Kasumi-1 (cell line): ENCODE data around the gene SRPX2.
A peak's percentile ranks its signal among the peaks of the same experiment; 100 is the strongest.
"Not testable (repeated sequence)": the region's sequence is repeated elsewhere in the genome, so short reads cannot be mapped to it uniquely, and the experiment has no call there.

Experiments
- DNase-seq, 2 experiments: peaks; one replicate each; lab custom pipeline; 2025; lab: John Stamatoyannopoulos, UW

Gene SRPX2

DNA sequence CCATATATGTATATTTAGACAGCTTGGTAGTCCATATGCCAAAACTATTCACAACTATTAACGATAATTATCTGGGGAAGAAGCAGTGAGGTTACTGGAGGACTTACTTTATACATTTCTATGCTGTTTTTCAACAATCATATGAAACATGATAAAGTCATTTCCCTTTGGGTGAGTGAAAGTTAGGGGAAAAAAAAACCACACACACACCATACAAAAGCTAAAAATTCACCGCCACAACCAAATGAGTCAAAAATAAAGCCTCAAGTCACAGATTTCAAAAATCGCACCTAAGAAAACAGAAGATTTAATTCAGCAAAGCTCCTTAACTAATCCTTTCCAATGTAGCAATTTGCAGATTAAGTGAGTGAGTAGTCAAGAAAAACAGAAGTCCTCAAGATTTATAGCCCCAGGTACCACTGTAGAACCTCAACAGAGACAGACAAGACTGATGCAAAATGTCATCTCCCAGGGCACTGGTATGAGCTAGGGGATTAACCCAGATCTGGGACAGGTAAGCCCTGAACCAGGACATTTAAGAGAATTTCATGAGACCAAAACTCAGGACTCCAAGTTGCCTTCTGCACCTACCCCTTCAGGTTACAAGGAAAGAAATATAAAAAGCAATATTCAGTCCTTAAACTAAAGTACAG lies 52.8 kb downstream of the SRPX2 start:
- no peak for DNase-seq

DNA sequence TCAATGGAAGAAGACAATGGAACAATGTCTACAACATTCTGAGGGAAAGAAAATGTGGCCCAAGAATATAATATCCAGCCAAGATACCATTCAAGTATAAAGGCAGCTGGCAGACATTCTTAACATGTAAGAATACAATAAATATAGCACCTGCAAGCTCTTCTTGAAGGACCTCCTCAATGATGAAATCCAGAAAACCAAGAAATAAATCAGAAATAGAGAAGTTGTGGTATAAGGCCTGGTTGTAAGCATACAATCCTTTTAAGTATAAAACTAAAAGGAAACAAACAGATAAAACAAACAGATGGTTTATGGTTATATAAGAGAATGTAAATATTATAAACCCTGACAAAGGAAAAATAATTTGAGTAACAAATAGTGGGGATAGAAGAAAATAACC lies 54.6 kb downstream of the SRPX2 start:
- DNase-seq: peak in 1 of 2 experiments; percentile 2

DNA sequence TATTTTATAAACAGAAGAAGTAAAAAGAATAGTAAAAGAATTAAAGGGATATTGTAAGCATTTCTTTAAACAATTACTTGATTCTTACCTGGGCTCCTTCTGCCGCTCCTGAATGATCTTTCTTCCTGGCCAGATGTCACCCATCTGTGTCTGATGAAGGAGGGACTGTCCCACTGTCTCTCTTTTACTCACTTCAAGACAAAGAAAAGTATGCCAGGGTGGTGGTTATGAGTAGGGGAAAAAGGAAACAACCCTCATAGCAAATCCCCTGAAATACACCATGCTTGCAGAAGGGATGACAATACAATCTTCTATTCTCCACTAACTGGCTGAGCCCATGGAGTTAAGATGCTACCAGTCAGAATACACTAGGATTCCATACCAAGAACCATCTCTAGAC lies 56.8 kb downstream of the SRPX2 start:
- DNase-seq: no peak

DNA sequence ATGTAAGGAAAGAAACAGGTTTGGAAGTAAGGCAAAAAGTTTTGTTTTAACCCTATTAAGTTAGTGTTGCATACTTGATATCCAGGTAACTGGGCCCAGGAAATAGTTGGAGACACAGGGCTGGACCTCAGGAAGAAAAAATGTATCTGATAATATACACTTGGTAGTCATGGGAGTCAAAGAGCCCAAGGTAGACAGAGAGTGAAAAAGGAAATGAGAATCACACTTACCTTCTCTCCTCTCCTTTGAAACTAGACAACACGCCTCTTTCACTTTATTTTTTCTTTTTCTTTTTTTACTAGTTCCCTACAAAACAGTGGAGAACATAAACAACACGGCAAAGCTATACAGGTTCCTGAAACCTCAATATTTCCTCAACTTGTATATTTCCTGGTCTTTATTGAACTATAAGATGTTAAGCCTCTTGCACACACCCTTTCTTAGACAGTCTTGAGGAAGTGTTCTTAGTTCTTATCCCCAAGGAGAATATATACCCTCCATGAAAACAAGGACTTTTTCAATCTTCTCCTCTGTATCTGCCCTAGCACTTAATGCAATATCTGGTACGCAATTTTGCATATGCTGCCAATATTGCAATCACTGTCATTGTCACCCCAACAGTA lies 60.7 kb downstream of the SRPX2 start:
- no peak for DNase-seq

DNA sequence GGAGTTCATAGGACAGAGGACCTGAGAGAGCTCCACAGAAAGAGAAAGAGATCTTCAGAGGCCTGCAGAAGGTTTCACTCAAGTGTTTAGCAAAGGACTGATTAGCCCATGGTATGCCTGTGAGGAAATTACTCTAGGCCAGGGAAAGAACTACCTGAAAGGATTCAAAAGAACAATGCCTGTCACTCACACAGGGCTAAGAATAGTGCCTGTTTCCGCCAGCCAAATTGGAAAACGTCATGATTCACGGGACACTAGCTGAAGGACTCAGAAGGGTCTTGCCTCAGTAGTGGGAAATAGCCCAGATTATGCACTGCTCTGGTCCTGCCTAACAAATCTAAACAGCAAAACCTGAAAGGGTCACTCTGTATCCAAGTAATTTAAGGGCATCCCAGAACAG lies 66.8 kb downstream of the SRPX2 start:
- no peak for DNase-seq

GRCh38 chrX:100717363-100717762 lies 73.4 kb downstream of the SRPX2 start:
- DNase-seq: no peak

GRCh38 chrX:100719139-100719538 lies 75.1 kb downstream of the SRPX2 start:
- DNase-seq: no peak

DNA sequence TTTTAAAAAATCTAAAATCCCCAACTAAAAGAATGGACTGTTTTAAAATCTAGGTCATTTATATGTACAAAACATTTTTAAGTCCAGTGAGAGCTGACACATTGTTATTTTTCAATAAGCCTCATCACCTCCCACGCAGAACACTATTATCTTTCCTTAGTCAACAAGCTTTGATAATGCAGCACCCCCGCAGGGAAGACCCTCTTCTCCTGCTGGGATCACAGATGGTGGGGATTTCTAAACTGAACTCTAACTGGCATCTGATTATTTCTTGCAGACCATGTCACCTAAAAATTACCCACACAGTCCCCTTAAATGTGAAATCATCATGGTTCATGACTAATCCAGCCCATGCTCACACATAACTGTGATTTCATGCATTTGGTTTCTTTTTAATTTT lies 76.3 kb downstream of the SRPX2 start:
- no peak for DNase-seq

GRCh38 chrX:100721328-100721727 lies 77.3 kb downstream of the SRPX2 start:
- no peak for DNase-seq

- not testable (repeated sequence) for DNase-seq
Measured at GRCh38 chrX:100724006-100724405, 80.0 kb downstream of the SRPX2 start.
